ENCODE results near the gene CASP7.
"Not testable (repeated sequence)": the region's sequence is repeated elsewhere in the genome, so short reads cannot be mapped to it uniquely, and the experiment has no call there.

Gene CASP7

GRCh38 chr10:113754125-113754524 lies 74.4 kb downstream of the CASP7 start:
- no peak for DNase-seq (ENCODE audit: low spot score)

- DNase-seq (ENCODE audit: low spot score) = no peak
These were observed 75.1 kb downstream of the CASP7 start for GRCh38 chr10:113754768-113755167.

- DNase-seq (ENCODE audit: low spot score) = no peak
These were observed 77.3 kb downstream of the CASP7 start for GRCh38 chr10:113756940-113757543.

GRCh38 chr10:113762083-113762482 lies 82.4 kb downstream of the CASP7 start:
- DNase-seq (ENCODE audit: low spot score) = no peak

GRCh38 chr10:113764582-113764981 lies 84.9 kb downstream of the CASP7 start:
- DNase-seq (ENCODE audit: low spot score) = no peak

GRCh38 chr10:113765910-113766309 lies 86.2 kb downstream of the CASP7 start:
- DNase-seq (ENCODE audit: low spot score) = no peak

GRCh38 chr10:113767222-113767621 lies 87.5 kb downstream of the CASP7 start:
- DNase-seq (ENCODE audit: low spot score) = peak; percentile 5

- DNase-seq (ENCODE audit: low spot score) = no peak
These were observed 90.6 kb downstream of the CASP7 start for GRCh38 chr10:113770346-113770745.

- not testable (repeated sequence) for DNase-seq (ENCODE audit: low spot score)
These were observed 91.4 kb downstream of the CASP7 start for GRCh38 chr10:113771131-113771530.

- no peak for DNase-seq (ENCODE audit: low spot score)
These were observed 96.1 kb downstream of the CASP7 start for GRCh38 chr10:113775686-113776294.

GRCh38 chr10:113776553-113776952 lies 96.8 kb downstream of the CASP7 start:
- no peak for DNase-seq (ENCODE audit: low spot score)

Data from SW480 (cell line).